GM21447 (cell line): ENCODE measurements around the gene POU2F3.

Experiments
- ATAC-seq: cut with Tn5 transposase; IDR thresholded peaks from one replicate; pipeline ENCODE4 v1.9.1; 2021; ENCODE audit not compliant: unreplicated experiment

POU2F3 gene

GRCh38 chr11:120337355-120338106 is 97.6 kb downstream of the POU2F3 start:
- ATAC-seq, result no peak

- no peak for ATAC-seq
Observed at GRCh38 chr11:120338107-120338933, 98.4 kb downstream of the POU2F3 start.

GRCh38 chr11:120339394-120339890 is 99.5 kb downstream of the POU2F3 start:
- no peak for ATAC-seq

GRCh38 chr11:120340529-120340928 is 100.6 kb downstream of the POU2F3 start:
- ATAC-seq, result no peak

- ATAC-seq, result no peak
Observed at GRCh38 chr11:120342226-120342625, 102.3 kb downstream of the POU2F3 start.

- ATAC-seq, result no peak
Observed at GRCh38 chr11:120342678-120343077, 102.7 kb downstream of the POU2F3 start.

GRCh38 chr11:120343429-120343828 is 103.5 kb downstream of the POU2F3 start:
- ATAC-seq, result no peak

- peak; percentile 87 for ATAC-seq
Observed at GRCh38 chr11:120344302-120345004, 104.5 kb downstream of the POU2F3 start.

- no peak for ATAC-seq
Observed at GRCh38 chr11:120346233-120346632, 106.3 kb downstream of the POU2F3 start.

- no peak for ATAC-seq
Observed at GRCh38 chr11:120350637-120351036, 110.7 kb downstream of the POU2F3 start.

- ATAC-seq, result no peak
Observed at GRCh38 chr11:120352405-120352804, 112.5 kb downstream of the POU2F3 start.

- no peak for ATAC-seq
Observed at GRCh38 chr11:120354068-120354467, 114.1 kb downstream of the POU2F3 start.

GRCh38 chr11:120354779-120355178 is 114.8 kb downstream of the POU2F3 start:
- ATAC-seq, result no peak

- no peak for ATAC-seq
Observed at GRCh38 chr11:120357620-120358019, 117.7 kb downstream of the POU2F3 start.

- ATAC-seq, result no peak
Observed at GRCh38 chr11:120358729-120359128, 118.8 kb downstream of the POU2F3 start.

- ATAC-seq, result no peak
Observed at GRCh38 chr11:120363436-120363835, 123.5 kb downstream of the POU2F3 start.

- no peak for ATAC-seq
Observed at GRCh38 chr11:120365512-120365911, 125.6 kb downstream of the POU2F3 start.
